ENCODE measurements around the gene MEAK7.

The MEAK7 gene

DNA sequence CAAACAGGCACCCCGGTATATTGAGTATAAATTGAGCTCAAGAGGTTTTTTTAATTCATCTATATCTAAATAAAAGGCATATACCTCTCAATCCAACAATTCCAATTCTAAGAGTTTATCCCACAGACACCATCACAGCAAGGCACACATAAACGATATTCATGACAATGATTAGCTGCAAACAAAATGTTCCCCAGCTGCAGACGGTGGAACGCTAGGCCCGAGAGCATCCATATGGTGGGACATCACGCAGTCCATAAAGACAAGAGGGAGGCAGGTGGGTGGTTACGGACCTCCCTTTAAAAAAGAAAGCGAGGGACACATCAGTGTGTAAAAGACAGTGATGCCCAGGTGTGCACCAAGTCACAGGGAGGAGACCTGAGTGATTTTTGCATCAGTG is 28.1 kb downstream of the MEAK7 start:
- no peak for DNase-seq (ENCODE audit: extremely low spot score)
- TF ChIP-seq, protein P1, sequence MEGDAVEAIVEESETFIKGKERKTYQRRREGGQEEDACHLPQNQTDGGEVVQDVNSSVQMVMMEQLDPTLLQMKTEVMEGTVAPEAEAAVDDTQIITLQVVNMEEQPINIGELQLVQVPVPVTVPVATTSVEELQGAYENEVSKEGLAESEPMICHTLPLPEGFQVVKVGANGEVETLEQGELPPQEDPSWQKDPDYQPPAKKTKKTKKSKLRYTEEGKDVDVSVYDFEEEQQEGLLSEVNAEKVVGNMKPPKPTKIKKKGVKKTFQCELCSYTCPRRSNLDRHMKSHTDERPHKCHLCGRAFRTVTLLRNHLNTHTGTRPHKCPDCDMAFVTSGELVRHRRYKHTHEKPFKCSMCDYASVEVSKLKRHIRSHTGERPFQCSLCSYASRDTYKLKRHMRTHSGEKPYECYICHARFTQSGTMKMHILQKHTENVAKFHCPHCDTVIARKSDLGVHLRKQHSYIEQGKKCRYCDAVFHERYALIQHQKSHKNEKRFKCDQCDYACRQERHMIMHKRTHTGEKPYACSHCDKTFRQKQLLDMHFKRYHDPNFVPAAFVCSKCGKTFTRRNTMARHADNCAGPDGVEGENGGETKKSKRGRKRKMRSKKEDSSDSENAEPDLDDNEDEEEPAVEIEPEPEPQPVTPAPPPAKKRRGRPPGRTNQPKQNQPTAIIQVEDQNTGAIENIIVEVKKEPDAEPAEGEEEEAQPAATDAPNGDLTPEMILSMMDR (IDR thresholded peaks at IDR 0.05; ENCODE audit: control extremely low read depth, extremely low read depth, low read depth, missing control alignments) = no peak
- ChIA-PET CTCF (interaction anchor here (1.0 kb wide), 1 partner anchor 11 kb away, joined by 4 read pairs; no protein-coding TSS in a partner anchor), POLR2A (no interaction called here)

DNA sequence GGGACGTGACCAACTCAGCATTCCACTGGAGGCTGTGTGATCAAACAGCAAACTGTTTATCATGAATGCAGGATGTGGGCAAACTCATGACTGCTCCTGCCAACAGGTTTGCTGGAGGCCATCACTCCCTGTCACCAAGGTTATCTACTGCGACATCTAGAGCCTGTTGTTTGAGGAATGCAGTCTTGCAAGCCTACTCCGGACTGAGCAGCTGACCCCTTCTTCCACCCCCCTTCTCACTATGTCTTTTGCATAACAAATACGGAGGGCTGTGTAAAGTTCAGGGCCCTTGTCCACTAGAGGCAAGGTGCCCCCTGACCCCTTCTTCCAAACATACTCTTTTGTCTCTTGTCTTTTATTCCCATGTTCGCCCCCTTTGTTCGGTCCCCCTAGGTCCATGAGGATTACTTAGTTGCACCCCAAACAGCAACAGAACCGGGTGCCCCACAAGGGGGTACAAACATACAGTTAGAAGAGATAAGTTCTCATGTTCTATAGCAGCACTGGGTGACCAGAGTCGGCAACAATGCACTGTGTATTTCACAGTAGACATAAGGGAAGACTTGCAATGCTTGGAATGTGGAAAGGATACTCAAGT is 28.7 kb downstream of the MEAK7 start:
- CTCF ChIA-PET = interaction anchor here (1.0 kb wide), 1 partner anchor 10 kb away, joined by 4 read pairs; no protein-coding TSS in a partner anchor
- TF ChIP-seq, protein P1 (IDR thresholded peaks at IDR 0.05; ENCODE audit: control extremely low read depth, extremely low read depth, low read depth, missing control alignments) = no peak
- DNase-seq (ENCODE audit: extremely low spot score) = no peak
- POLR2A ChIA-PET = no interaction called here

GRCh38 chr16:84471966-84472365 is 32.5 kb downstream of the MEAK7 start:
- ChIA-PET POLR2A (no interaction called here), CTCF (no interaction called here)
- DNase-seq (ENCODE audit: extremely low spot score) = no peak
- TF ChIP-seq, protein P1 (IDR thresholded peaks at IDR 0.05; ENCODE audit: control extremely low read depth, extremely low read depth, low read depth, missing control alignments) = no peak

DNA sequence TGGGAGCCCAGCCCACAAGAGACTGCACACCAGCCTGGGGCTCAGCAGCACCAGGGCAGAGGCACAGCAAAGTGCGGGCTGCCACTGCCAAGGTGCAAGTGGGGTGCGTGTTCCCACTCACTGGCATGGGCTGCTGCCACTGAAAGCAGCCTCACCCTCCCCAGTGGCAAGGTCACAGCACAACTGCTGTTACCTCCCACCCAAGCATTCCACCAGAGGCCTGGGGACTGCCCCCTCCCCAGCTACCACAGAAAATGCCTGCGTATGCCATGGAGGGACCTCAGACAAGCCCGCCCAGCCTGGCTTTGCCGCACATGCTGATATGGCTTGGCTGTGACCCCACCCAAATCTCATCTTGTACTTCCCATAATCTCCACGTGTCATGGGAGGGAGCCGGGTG is 33.1 kb downstream of the MEAK7 start:
- CTCF ChIA-PET = no interaction called here
- no peak for DNase-seq (ENCODE audit: extremely low spot score)
- POLR2A ChIA-PET = no interaction called here
- TF ChIP-seq, protein P1 (IDR thresholded peaks at IDR 0.05; ENCODE audit: control extremely low read depth, extremely low read depth, low read depth, missing control alignments) = no peak

- TF ChIP-seq, protein P1 (IDR thresholded peaks at IDR 0.05; ENCODE audit: control extremely low read depth, extremely low read depth, low read depth, missing control alignments) = no peak
- ChIA-PET POLR2A (no interaction called here), CTCF (no interaction called here)
- DNase-seq (ENCODE audit: extremely low spot score) = no peak
These were observed 36.8 kb downstream of the MEAK7 start for GRCh38 chr16:84467709-84468108.

DNA sequence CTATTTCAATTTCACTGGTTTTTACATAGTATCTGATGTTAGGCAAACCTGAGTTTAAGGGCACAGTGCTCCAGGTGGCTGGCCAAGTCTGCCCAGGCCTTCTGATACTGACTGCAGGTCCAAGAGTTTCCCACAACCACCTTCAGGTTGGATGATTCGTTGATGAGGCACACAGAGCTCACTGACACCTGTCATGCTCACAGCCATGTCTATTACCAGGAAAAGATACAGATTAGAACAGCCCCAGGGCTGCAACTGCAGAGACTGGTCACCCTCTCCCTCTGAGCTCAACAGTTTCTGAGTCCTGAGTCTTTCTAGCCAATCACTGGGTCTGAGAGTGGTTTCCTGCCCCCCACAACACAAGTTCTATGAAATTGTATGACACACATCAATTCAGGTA is 37.2 kb downstream of the MEAK7 start:
- TF ChIP-seq, protein P1 (IDR thresholded peaks at IDR 0.05; ENCODE audit: control extremely low read depth, extremely low read depth, low read depth, missing control alignments) = no peak
- ChIA-PET CTCF (no interaction called here), POLR2A (interaction anchor here (0.6 kb wide), 1 partner anchor 36 kb away, joined by 3 read pairs; no protein-coding TSS in a partner anchor)
- no peak for DNase-seq (ENCODE audit: extremely low spot score)
